Right lobe of liver (tissue), 6 donors: ENCODE results near the gene STX11. TPM values are rescaled to one million over a fixed set of nuclear protein-coding genes. Genes with fewer than 3 reads are reported as not detected.
A peak's percentile ranks its signal among the peaks of the same experiment; 100 is the strongest.

ENCODE experiments used
- ATAC-seq, 4 donors: fragments of 200-7000 bp; cut with Tn5 transposase; one replicate each; pipeline ENCODE4 v1.9.1; 2020; ENCODE audit warnings: mild to moderate bottlenecking in 4 of 4, moderate library complexity in 4 of 4
- DNase-seq, 3 donors: peaks; one replicate each; pipeline ENCODE4 v3.0.0-alpha.2; 2020
- H3K27ac ChIP-seq, 3 donors: fragments of 200-600 bp; one replicate each; pipeline ENCODE4 v1.8.0; 2022
- H3K27me3 ChIP-seq, 2 donors: fragments of 200-600 bp; one replicate each; pipeline ENCODE4 v1.8.0; 2022
- H3K36me3 ChIP-seq, 4 donors: fragments of 200-600 bp; sonication (generic) in 1 of 4; one replicate each; pipeline versions ENCODE4 v1.5.1 to v1.8.0; 2017 to 2022; ENCODE audit warnings: control low read depth in 1 of 4
- H3K4me1 ChIP-seq, 4 donors: fragments of 200-600 bp; sonication (generic) in 1 of 4; one replicate each; pipeline versions ENCODE4 v1.5.1 to v1.8.0; 2017 to 2022; ENCODE audit warnings: control low read depth in 1 of 4
- H3K4me3 ChIP-seq, 3 donors: fragments of 200-600 bp; one replicate each; pipeline ENCODE4 v1.8.0; 2022
- H3K9me3 ChIP-seq, 4 donors: fragments of 200-600 bp; sonication (generic) in 1 of 4; one replicate each; pipeline versions ENCODE4 v1.5.1 to v1.8.0; 2017 to 2022; ENCODE audit warnings: control low read depth in 1 of 4
- POLR2A ChIP-seq: fragments of 450-650 bp; IDR thresholded peaks from one replicate; pipeline ENCODE4 v1.6.1; 2017; ENCODE audit warnings: antibody characterized with exemption, mild to moderate bottlenecking
- WGBS: methylation state at CpG from one replicate; pipeline ENCODE4 v1.1.6; 2018; ENCODE audit warnings: low coverage, low lambda C conversion rate; ENCODE audit not compliant: insufficient coverage; ENCODE audit errors: missing lambda C conversion rate; 5-methylcytosine and 5-hydroxymethylcytosine counted together
- intact Hi-C, 2 donors: fragments of 100-400 bp; cut with DNase I; formaldehyde crosslinking; loops; one replicate each; pipeline versions ENCODE4 v1.11.2 to v1.14.1; 2022
- total RNA-seq, 6 experiments: library from RNA; depleted of rRNA in 2 of 6; stranded (reverse); fragments of >200 nt in 2 of 6; fragmentation: NEBNext Ultra II Directional in 3 of 6; extraction: Animal tissue kit (Norgen Biotek cat#: 25700) in 3 of 6; gene quantifications; one replicate each; pipeline versions ENCODE4 v1.1.0 to v1.2.4, GENCODE V29; 2016 to 2023
- TF ChIP-seq, protein P1 (sequence below), 4 donors: fragments of 200-600 bp in 3 of 4; fragments of 450-650 bp in 1 of 4; IDR thresholded peaks; one replicate each; pipeline versions ENCODE4 v1.5.1 to v1.8.0; 2016 to 2022; ENCODE audit warnings: antibody characterized with exemption in 4 of 4, mild to moderate bottlenecking in 2 of 4
- donor health status: DM: no; HTN: yes; CAD: no.
- donor health status: DM: no; HTN: no; CAD: no.
- donor health status: DM: no; HTN: no; CAD: no.
- donor health status: DM: no; HTN: yes; CAD: no.
- donor health status: DM: no; HTN: yes; CAD: no.

The STX11 gene
- total RNA-seq, 6 experiments from 2014 or later: 0.86 to 7.4 (median 4.1) TPM

DNA sequence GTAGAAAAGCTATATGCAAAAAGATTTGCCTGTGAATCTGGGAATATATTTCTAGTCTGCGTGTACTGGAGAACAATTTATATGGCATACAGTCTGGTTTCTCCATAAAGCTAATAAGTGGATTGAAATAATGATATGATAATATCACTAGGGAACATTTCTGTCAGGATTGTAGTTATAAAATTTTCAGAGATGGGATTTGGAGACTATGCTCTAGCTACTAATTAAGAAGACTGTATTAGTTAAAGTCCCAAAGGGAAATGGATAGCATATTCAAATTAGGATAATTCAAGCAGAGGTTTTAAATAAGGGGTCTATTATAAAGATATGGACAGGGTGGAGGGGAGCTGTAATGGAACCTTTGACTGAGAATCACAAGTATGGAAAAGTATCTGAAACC lies 7.2 kb upstream of the STX11 start:
- no peak overlapping the region for H3K4me3 ChIP-seq
- 88% methylated on average over 1 of the region's 1 CpG for WGBS
- ATAC-seq: no peak

DNA sequence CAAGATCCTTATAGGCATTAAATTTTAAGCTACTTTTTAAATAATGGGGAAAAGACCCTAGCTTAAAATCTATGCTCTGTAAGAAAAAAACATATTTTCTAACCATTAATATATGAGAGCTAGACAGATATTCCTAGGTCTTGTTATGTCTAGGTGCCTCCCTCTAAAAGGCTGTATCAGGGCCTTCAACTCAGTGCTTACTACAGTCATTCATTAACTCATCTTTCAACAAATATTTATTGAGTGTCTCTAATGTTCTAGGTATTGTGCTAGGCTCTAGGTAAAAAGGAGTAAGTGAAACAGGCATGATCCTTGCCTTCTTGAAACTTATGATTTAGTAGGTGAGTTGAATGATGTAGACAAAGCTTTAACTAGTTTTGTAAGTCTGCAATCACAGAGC lies 6.4 kb upstream of the STX11 start:
- intact Hi-C loops: no loop called here
- H3K4me3 ChIP-seq: no peak overlapping the region

More for the DNA sequence above, 7.2 kb upstream of the STX11 start:
- Histone ChIP-seq H3K27me3 (no peaks in the 10 kb centered on the region), H3K4me1 (peaks cover 0 to 4% (median 0%) of the 10 kb centered on the region in 4 donors), H3K27ac (no peak overlapping the region), H3K9me3 (no peaks in the 10 kb centered on the region), H3K36me3 (no peaks in the 10 kb centered on the region)
- DNase-seq: no peak
- intact Hi-C loops: no loop called here
- TF ChIP-seq POLR2A: no peak
- TF ChIP-seq, protein P1, sequence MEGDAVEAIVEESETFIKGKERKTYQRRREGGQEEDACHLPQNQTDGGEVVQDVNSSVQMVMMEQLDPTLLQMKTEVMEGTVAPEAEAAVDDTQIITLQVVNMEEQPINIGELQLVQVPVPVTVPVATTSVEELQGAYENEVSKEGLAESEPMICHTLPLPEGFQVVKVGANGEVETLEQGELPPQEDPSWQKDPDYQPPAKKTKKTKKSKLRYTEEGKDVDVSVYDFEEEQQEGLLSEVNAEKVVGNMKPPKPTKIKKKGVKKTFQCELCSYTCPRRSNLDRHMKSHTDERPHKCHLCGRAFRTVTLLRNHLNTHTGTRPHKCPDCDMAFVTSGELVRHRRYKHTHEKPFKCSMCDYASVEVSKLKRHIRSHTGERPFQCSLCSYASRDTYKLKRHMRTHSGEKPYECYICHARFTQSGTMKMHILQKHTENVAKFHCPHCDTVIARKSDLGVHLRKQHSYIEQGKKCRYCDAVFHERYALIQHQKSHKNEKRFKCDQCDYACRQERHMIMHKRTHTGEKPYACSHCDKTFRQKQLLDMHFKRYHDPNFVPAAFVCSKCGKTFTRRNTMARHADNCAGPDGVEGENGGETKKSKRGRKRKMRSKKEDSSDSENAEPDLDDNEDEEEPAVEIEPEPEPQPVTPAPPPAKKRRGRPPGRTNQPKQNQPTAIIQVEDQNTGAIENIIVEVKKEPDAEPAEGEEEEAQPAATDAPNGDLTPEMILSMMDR (IDR thresholded peaks at IDR 0.05): no peak

DNA sequence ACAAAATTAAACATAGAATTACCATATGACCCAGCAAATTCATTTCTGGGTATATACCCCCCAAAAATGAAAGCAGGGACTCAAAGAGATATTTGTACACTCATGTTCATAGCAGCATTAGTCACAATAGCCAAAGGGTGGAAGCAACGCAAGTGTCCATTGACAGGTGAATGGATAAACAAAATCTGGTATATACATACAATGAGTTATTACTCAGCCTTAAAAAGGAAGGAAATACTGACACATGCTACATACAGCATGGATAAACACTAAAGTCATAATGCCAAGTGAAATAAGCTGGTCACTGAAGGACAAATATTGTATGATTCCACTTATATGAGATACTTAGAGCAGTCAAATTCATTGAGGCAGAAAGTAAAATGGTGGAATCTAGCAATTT lies 5.3 kb upstream of the STX11 start:
- TF ChIP-seq, protein P1 (IDR thresholded peaks at IDR 0.05): no peak
- TF ChIP-seq POLR2A: no peak
- Histone ChIP-seq H3K4me1 (peaks cover 0 to 7% (median 0%) of the 10 kb centered on the region in 4 donors), H3K27ac (no peak overlapping the region), H3K27me3 (no peaks in the 10 kb centered on the region), H3K36me3 (no peaks in the 10 kb centered on the region), H3K9me3 (no peaks in the 10 kb centered on the region), H3K4me3 (no peak overlapping the region)
- WGBS: 60% methylated on average over 1 of the region's 1 CpG
- DNase-seq (no peak), ATAC-seq (no peak)
- intact Hi-C loops: no loop called here

More for the DNA sequence above, 6.4 kb upstream of the STX11 start:
- Histone ChIP-seq H3K27me3 (no peaks in the 10 kb centered on the region), H3K4me1 (peaks cover 0 to 4% (median 0%) of the 10 kb centered on the region in 4 donors), H3K27ac (no peak overlapping the region), H3K9me3 (no peaks in the 10 kb centered on the region), H3K36me3 (no peaks in the 10 kb centered on the region)
- DNase-seq (no peak), ATAC-seq (peak in 2 of 4 donors; percentile 68 to 80)
- TF ChIP-seq POLR2A: no peak
- TF ChIP-seq, protein P1 (IDR thresholded peaks at IDR 0.05): no peak

DNA sequence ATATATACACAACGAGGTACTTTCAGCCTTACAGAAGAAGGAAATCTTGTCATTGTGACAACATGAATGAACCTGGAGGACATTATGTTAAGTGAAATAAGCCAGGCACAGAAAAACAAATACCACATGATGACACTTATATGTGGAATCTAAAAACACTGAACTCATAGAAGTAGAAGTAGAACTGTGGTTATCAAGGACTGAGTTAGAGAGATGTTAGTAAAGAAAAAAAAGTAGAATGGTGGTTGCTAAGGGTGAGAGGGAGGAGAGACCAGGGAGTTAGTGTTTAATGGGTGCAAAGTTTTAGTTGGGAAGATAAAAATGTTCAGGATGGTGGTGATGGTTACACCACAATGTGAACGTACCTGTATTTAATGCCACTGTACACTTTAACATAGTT lies 4.8 kb upstream of the STX11 start:
- no peak overlapping the region for H3K4me3 ChIP-seq
- DNase-seq (no peak), ATAC-seq (no peak)
- intact Hi-C loops: no loop called here
- no peaks in the 10 kb centered on the region for H3K9me3 ChIP-seq
- no peak for TF ChIP-seq POLR2A
- TF ChIP-seq, protein P1 (IDR thresholded peaks at IDR 0.05): no peak
- peaks cover 0 to 7% (median 0%) of the 10 kb centered on the region in 4 donors for H3K4me1 ChIP-seq
- H3K27ac ChIP-seq: no peak overlapping the region
- no peaks in the 10 kb centered on the region for H3K27me3 ChIP-seq
- WGBS: 82% methylated on average over 2 of the region's 2 CpGs
- H3K36me3 ChIP-seq: no peaks in the 10 kb centered on the region

DNA sequence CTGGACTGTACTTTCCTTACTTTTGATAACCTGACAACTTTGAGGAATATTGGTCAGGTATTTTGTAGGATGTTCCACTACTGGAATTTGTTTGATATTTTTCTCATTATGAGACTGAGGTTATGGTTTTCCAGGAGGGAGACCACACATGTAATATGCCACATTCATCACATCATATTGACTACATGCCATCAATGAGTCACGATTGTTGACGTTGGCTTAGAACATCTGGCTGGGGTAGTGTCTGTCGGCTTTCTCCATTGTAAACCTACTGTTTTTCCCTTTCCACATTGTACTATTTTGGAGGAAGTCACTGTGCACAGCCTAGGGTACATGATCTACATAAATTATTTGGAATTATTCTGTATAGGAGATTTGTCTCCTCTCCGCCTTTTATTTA lies 1.4 kb upstream of the STX11 start:
- Histone ChIP-seq H3K4me1 (peaks cover 0 to 9% (median 0%) of the 10 kb centered on the region in 4 donors), H3K27me3 (no peaks in the 10 kb centered on the region), H3K27ac (no peak overlapping the region), H3K4me3 (no peak overlapping the region), H3K36me3 (no peaks in the 10 kb centered on the region), H3K9me3 (no peaks in the 10 kb centered on the region)
- 73% methylated on average over 4 of the region's 4 CpGs for WGBS
- ATAC-seq: no peak
- TF ChIP-seq POLR2A: no peak
- TF ChIP-seq, protein P1 (IDR thresholded peaks at IDR 0.05): no peak
- intact Hi-C loops: no loop called here
- no peak for DNase-seq
